Activated T-cell treated with anti-CD3 and anti-CD28 coated beads for 4 hours (primary cell): ENCODE data around the gene CYP2D6.

Experiments used
- DNase-seq: peaks from one replicate; pipeline ENCODE4 v3.0.0-alpha.2; 2020

The CYP2D6 gene

GRCh38 chr22:42079319-42080251, 51.0 kb downstream of the CYP2D6 start, which contains the start of gene SMDT1:
TSS of gene SMDT1 (plus strand) at chr22:42079700. CDS start at chr22:42079769, 69 bp downstream.
- peak; percentile 97 for DNase-seq

GRCh38 chr22:42078469-42079318, 51.9 kb downstream of the CYP2D6 start:
- DNase-seq = no peak

GRCh38 chr22:42077486-42078125, 53.0 kb downstream of the CYP2D6 start:
- no peak for DNase-seq

- DNase-seq = no peak
Observed at GRCh38 chr22:42076764-42077485, 53.7 kb downstream of the CYP2D6 start.
